Erythroblast (primary cell): Measurements from ENCODE around the gene PTGIS.

Source experiments
- DNase-seq, 2 experiments: peaks; one replicate each; lab custom pipeline; 2025; lab: John Stamatoyannopoulos, UW
- GATA1 ChIP-seq: IDR thresholded peaks from 2 replicates; pipeline ENCODE4 v1.6.1; 2011; ENCODE audit warnings: low read depth, mild to moderate bottlenecking, control low read depth, low read length, moderate library complexity
- POLR2A ChIP-seq: IDR thresholded peaks from 2 replicates; pipeline ENCODE4 v1.6.1; 2011; ENCODE audit warnings: mild to moderate bottlenecking, low read length

The PTGIS gene

DNA sequence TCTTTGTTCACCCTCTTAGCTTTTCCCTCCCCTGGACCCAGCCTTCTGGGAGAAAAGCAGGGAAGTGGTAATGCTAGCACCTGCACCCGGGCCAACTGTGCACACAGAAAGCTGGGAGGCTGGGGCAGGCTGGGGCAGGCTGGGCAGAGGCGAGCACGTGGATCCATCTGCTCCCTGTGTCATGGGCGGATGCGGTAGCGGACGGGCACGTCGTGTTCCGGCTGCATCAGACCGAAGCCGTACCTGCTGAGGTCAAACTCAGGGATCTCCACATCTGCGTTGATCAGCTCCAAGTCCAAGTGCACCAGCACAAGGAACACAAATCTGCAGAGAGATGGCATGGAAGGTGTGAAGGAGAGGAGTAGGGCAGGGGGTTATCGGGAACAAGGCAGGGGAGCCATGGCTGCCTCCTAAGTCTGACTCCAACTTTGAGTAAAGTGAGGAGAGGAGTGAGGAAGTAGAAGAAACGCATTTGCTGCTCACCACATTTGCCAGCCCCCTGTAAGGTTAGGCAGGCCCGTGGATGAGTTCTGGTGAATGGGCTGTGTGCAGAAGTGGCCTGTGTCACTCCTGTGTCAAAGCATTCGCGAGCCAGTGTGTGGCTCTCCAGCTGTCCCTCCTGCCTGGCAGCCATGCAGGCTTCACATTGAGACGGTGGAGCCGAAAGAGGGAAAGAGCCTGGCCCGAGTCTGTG is 60.0 kb downstream of the PTGIS start:
- TF ChIP-seq POLR2A (no peak), GATA1 (no peak)
- DNase-seq: no peak

DNA sequence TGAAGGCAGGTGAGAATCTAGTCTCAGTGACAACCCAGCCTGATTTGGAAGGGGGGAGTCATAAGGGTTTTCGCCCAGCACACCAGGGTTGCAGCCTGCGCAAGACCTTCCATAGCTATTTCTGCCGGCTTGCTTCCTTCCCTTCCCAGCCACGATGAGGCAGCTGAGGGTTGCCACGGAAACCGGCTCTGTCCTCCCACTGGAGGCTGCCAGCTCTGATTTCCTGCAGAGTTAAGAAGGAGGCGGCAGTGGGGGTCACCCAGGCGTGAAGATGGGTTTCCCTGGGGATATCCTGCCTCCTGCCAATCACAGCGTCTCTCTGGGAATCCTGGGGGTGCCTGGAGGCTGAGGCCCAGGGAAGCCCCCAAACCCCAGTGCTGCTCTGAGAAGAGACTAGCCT is 62.4 kb downstream of the PTGIS start:
- no peak for DNase-seq
- TF ChIP-seq GATA1: no peak
- no peak for TF ChIP-seq POLR2A

DNA sequence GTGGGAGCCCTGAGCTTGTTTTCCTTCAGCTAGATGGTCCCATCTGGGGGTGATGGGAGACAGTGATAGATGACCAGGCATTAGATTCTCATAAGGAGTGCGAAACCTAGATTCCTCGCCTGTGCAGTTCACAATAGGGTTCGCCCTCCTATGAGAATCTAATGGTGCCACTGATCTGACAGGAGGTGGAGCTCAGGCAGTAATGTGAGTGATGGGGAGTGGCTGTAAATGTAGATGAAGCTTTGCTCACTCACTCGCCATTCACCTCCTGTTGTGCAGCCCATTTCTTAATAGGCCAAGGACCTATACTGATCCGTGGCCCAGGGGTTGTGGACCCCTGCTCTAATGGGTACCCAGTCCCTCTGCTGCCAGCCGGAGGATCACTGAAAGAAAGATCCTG is 64.8 kb downstream of the PTGIS start:
- TF ChIP-seq POLR2A (no peak), GATA1 (no peak)
- DNase-seq: no peak

DNA sequence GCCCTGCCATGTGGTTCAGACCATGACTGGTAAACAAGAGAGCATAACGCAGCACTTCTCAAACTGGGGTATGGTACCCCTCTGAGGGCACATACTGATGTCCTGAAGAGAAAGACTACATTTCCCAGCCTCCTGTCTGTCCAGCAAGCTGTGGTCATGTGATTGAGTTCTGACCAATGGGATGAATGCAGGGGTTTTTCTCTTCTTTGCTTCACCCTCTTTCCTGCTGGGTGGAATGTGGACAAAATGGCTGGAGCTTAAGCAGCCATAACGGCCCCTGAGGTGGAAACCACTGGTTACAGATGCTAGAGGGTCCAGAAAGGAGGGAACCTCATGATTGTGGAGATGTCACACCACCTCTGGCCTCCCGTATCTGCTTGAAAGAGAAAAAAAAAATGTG is 66.0 kb downstream of the PTGIS start:
- TF ChIP-seq POLR2A (no peak), GATA1 (no peak)
- peak; percentile 9 to 14 for DNase-seq

DNA sequence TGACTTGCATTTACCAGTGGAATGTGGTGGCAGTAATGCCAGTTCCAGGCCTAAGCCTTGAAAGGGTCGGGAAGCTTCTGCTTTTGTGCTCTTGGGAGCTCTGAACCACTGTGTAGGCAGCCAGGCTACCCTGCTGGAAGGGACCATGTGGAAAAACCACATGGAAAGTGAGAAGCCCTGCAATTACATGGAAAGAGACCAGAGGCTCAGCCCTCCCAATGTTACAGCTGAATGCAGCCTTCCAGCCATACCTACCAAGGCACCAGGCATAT is 70.6 kb downstream of the PTGIS start:
- TF ChIP-seq GATA1: no peak
- no peak for TF ChIP-seq POLR2A
- no peak for DNase-seq

DNA sequence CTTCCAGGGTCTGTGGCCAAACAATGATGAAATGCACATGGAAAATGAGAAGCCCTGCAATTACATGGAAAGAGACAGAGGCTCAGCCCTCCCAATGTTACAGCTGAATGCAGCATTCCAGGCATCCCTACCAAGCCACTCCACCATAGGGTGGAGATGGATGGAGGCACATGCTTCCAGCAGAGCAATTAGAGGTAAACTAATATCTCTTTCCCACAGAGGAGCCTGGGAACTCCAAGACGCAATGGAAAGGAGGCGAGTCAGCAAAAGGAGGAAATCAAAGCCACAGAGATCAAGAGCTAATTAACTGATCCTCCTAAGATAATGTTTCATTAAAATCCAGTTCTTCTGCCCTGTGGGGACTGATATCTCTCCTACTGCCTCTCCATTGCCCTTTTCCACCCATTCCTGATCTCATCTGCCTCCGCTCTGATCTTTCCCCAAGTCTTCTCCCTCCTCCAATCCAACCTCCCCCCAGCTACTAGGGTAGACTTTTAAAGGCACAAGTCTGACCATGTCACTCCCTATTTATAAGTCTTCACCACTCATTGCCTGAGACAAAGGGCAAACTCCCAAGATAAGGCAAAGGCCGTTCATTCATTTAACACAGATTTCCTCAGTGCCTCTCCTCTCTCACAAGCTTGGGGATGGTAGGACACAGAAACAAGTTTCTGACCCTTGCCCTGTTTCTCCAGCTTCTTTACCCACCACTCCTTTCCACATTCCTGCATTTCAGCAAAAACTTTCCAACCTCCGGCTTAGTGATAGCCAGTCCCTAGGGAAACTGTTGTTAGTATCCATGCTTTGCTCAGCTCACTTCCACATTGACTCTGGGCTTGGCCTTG is 71.2 kb downstream of the PTGIS start:
- TF ChIP-seq POLR2A (no peak), GATA1 (no peak)
- no peak for DNase-seq

DNA sequence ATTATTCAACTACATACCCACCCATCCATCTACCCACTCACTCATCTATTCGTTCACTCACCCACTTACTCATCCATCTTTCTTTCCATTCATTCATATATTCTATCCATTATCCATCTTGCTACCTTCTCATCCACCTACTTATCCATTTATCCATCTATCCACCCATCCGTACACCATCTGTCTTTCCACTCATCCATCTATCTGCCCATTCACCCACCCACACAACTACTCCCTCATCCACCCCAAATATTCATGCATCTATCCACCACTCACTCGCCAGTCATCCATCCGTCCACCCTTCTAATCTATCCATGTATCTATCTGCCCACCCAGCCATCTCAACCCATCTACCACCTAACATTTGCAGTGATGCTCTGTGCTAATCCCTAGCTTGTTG is 71.9 kb downstream of the PTGIS start:
- TF ChIP-seq POLR2A: no peak
- no peak for TF ChIP-seq GATA1
- DNase-seq: no peak

DNA sequence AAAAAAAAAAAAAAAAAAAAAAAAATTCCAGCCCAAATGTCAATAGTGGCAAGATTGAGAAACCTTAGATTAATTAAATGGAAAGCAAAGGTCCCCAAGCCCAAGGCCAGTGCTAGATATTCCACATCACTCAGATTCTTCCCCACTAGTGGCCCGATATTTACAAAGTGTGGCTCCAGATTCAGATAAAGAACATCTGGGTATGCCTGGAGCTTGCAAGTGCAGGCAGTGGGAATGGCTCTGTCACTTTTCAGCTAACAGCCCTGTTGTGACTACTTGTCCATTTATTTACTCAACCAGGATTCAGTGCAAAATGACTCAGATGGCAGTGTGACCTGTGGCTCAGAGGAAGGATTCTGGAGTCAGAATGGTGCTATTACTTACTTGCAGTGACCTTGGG is 77.2 kb downstream of the PTGIS start:
- no peak for DNase-seq
- TF ChIP-seq GATA1 (no peak), POLR2A (no peak)

DNA sequence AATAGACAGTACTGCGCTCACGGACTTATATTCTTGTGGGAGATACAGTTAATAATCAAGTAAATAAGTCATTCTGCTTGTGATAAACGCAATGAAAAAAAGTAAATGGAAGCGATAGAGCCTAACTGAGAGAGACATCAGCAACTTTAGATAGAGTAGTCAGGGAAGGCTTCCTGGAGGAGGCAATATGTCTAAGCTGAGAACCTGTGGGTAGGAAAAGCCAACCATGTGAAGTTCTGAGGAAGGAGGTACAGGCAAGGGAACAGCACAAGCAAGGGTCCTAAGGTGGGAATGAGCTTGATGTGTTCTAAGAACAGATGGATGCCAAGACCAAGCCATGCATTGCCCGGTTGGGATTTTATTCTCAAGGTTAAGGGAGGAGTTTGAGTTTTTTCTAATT is 78.2 kb downstream of the PTGIS start:
- no peak for TF ChIP-seq GATA1

DNA sequence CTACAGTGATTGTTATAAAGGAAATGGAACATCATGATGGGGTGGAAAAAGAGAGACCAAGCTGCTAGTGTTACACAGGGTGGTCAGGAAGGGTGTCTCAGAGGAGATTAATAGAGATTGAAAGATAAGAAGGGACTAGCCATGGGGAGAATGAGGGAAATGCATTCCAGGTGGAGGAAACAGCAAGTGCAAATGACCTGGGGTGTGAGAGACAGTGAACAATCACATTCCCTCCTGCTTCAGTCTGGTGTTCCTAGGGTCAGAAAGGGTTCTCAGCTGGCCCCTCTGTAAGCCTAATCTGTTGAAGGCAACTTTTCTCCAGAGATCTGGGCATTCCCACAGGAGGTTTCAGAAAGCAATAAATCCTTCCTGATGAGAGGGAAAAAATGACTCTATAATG is 81.9 kb downstream of the PTGIS start:
- no peak for TF ChIP-seq GATA1
- no peak for TF ChIP-seq POLR2A
- no peak for DNase-seq

More for the DNA sequence above, 78.2 kb downstream of the PTGIS start:
- DNase-seq: no peak

DNA sequence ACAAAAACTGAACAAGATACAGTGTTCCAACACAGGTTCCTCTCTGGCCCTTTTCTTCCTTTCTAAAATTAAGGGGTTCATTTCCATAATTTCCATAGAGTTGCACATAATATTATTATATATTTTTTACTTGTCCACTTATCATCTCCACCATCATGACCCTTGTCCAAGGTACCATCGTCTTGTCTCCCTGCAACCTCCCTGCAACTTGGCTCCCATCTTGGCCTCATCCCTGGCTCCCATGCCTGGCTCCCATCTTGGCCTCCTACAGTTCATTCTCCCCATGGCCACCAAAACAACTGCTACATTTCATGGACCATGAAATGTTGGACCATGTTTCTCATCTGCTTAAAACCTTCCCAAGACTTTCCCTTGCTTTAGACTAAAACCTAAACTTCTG is 82.4 kb downstream of the PTGIS start:
- no peak for DNase-seq
- TF ChIP-seq POLR2A (no peak), GATA1 (no peak)

DNA sequence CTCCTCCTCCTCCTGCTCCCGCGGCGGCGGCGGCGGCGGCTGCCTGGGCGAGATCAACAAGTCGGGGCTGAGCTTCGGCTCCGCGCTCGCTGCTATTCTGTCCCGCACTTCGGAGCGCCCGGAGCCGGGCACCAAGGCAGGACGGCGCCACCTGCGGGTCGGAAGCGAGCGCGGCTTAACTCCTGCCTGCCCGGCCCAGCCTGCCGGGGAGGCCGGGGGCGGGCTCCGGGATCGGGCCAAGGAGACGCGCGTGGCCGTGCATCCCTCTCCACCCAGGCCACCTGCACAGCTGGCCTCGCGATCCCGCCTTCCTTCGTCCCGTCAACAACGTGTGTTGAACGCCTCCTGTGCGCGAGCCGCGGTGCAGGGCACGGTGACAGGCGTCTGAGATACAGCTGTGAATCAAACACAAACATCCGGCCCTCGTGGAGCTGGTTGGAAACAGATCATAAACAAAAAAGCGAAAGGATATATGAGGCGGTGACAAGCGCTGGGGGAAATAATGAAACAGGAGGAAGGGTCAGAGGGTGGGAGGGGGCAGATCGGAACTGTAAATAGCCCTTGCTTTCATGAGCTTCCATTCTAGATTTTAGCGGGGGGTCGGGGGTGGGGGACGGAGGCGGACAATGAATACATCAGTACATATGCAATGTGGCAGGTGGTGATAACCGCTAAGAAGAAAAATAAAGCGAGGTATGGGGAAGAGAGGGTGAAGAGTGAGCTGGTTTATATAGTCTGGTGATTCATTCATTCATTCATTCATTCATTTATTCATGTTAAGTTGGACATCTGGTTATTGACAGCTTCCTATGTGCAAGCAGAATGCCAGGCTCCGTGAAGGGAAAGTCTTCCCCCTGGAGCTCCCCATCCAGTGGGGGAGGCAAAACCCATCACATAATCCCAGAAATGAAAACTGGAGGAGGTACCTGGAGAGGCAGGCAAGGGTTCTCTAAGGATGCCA is 83.5 kb downstream of the PTGIS start:
- DNase-seq: peak; percentile 61 to 64
- TF ChIP-seq GATA1: no peak
- TF ChIP-seq POLR2A: no peak

DNA sequence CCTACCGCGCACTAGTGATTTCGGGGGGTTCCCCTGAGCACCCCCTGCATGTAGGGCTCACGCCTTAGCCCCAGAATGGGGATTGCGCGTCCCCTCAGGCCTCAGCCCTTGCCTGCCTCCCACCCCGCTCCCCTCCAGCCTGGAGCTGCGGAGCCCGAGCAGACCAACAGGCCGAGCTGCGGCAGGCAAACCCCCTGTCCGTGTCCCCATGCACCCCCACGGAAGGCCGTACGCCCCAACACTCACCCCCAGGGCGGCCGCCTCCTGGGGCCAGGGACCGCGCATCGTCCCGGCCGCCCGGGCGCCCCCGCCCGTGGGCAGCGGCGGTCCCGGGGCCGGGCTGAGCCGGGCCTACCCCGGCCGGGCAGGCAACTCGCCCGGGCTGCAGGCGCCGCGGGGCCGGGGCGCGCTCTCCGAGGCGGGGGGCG is 84.2 kb downstream of the PTGIS start:
- no peak for DNase-seq
- TF ChIP-seq GATA1 (no peak), POLR2A (no peak)
